Fibroblast of mammary gland (primary cell): ENCODE measurements around the gene NPSR1.
A peak's percentile ranks its signal among the peaks of the same experiment; 100 is the strongest.

Experiments used
- DNase-seq: peaks from one replicate; pipeline ENCODE4 v3.0.0-alpha.2; 2010; ENCODE audit warnings: low read depth
- H3K4me3 ChIP-seq: 2 replicates; pipeline ENCODE4 v1.5.1; 2011; ENCODE audit warnings: low read depth, mild to moderate bottlenecking, low read length, moderate library complexity; ENCODE audit not compliant: control insufficient read depth
- TF ChIP-seq, protein P1 (sequence below): conservative IDR thresholded peaks from 2 replicates; pipeline ENCODE4 v1.5.1; 2011; ENCODE audit warnings: low read depth, low read length, inconsistent platforms; ENCODE audit not compliant: control insufficient read depth, insufficient read depth

The NPSR1 gene

DNA sequence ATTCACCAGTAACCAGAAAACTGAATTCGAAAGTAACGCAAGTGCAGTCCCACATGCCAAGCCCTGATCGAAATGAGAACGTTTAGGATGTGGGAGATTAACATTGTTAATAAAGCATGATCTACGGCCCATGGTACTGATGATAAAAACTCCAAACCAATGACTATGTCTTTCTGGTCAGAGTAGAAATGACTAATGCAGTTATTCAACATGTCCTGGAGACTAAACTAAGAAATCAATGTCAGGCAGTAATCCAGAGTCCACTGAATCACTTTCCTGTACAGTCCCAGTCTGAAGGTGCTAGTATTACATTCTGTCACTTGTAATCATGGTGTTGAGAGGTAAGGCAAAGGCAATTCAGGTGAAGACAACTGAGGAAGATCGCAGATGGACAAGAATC is 14.4 kb downstream of the NPSR1 start:
- peak; percentile 41 for DNase-seq
- no peak overlapping the region for H3K4me3 ChIP-seq
- TF ChIP-seq, protein P1, sequence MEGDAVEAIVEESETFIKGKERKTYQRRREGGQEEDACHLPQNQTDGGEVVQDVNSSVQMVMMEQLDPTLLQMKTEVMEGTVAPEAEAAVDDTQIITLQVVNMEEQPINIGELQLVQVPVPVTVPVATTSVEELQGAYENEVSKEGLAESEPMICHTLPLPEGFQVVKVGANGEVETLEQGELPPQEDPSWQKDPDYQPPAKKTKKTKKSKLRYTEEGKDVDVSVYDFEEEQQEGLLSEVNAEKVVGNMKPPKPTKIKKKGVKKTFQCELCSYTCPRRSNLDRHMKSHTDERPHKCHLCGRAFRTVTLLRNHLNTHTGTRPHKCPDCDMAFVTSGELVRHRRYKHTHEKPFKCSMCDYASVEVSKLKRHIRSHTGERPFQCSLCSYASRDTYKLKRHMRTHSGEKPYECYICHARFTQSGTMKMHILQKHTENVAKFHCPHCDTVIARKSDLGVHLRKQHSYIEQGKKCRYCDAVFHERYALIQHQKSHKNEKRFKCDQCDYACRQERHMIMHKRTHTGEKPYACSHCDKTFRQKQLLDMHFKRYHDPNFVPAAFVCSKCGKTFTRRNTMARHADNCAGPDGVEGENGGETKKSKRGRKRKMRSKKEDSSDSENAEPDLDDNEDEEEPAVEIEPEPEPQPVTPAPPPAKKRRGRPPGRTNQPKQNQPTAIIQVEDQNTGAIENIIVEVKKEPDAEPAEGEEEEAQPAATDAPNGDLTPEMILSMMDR = no peak

DNA sequence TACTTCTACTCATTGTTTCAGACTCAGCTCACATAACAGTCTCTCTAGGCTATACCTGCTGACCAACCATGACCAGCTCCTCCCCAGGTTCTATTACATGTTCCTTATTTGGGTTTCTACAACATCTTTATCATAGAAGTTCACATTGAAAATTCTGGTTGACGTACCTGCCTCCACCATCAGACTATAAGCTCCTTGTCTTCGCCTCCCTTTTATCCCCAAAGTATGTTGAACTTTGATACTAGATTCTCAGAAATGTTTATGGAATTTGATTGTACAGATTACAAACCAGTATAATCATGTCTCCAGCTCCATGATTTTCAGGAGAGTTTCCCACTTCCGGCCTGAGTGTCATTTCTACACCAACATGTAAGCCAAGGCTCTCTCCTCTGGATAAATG is 15.0 kb downstream of the NPSR1 start:
- TF ChIP-seq, protein P1 = no peak
- H3K4me3 ChIP-seq = no peak overlapping the region
- DNase-seq = no peak

DNA sequence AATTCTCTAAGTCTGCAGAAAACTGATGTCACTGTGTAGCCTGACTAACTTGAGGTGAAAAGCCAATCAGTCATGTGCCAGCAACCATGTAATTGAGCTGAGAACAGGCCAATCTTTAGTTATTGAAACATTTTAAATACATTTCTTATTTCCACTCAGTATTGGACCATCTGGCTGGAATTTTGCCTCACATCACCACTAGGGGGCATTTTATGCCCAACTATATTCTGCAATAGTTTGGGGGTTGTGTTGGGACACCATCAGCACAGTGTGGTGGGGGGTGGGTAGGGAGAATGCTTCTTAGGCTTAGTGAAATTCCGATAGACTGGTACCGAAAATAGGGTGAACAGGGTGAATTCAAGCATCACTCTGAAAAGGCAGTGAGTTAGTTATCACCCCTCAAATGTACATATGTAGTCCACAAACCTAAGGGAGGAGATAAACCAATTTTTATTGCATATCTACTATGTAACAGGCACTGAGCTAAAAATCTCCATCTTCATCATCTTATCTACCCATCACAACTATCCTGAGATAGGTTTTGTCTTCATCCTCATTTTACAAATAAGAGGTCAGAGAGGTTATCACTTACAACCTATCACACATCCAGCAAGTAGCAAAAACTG is 17.8 kb downstream of the NPSR1 start:
- no peak overlapping the region for H3K4me3 ChIP-seq
- peak; percentile 3 for DNase-seq
- TF ChIP-seq, protein P1 = peak; percentile 56

DNA sequence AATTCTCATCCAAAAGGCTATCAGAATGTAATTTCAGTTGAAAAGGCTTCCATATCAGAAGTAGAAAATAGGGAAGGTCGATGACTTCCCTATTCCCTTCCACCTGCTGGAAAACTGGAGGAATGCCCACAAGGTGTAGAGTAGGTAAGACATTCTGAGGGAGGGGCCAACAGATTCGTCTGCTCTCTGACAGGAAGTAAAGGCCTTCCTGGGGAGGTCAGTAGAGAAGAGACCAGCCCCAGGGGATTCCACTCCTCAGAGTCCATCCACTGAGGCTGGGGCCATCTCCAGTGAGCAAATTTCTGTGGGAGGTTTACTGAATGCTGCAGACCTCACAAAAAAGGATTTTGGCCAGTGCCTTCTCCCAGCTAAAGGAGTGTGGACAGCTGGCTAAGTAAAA is 19.5 kb downstream of the NPSR1 start:
- TF ChIP-seq, protein P1 = no peak

DNA sequence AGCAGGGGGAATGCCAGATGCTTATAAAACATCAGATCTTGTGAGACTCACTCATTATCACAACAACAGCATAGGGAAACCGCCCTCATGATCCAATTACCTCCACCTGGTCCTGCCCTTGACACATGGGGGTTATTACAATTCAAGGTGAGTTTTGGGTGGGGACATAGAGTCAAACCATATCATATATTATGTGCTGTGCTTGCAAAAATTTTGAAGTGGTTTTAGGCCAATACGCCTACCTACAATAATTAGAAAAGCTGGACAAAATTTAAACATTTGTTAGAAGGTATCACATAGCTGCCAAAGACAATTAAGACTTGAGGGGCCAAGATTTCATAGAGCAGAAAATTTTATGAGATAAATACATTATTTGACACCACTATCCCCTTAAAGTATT is 29.5 kb downstream of the NPSR1 start:
- H3K4me3 ChIP-seq = no peak overlapping the region
- DNase-seq = no peak
- TF ChIP-seq, protein P1 = no peak

More for the DNA sequence above, 19.5 kb downstream of the NPSR1 start:
- H3K4me3 ChIP-seq = no peak overlapping the region
- DNase-seq = no peak

DNA sequence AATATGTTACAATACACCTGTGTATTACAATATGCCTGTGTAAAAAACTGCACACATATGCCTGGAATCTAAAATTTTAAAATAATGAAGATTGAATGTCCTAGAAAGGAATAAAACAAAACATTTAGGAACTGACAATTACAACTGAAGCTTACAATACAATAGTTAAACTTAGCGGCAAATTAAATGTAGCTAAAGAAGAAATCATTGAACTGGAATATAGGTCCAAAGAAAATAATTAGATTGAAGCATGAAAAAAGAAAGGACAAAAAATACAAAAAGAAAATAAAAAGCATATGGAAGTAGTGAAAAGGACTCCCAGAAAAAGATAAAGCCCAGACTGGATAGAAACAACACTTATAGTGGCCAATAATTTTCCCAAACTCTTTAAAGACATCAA is 38.4 kb downstream of the NPSR1 start:
- TF ChIP-seq, protein P1 = no peak
- H3K4me3 ChIP-seq = no peak overlapping the region
- no peak for DNase-seq

DNA sequence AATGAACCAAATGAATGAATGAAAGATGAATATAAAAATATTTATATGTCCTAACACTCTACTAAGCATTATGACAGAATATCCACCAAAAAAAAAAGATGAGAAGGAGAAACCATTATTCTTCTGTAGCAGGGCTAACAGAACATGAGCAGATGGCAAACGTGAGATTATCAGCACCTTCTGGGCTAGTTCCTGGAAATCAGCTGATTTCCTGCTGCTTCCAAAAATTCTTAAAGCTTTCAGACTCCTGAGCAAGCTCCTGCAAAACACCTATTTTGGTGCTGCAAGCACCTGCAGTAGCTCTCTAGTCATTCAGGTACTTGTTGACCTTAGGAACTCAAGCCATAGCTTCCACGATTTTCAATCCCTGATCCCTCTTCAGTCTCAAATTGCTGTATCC is 51.8 kb downstream of the NPSR1 start:
- H3K4me3 ChIP-seq = no peak overlapping the region
- TF ChIP-seq, protein P1 = no peak
- no peak for DNase-seq
